GM23248 (cell line): ENCODE results near the gene PIK3CB.

ENCODE experiments used
- EZH2 ChIP-seq: fragments of 200-600 bp; sonication (generic); IDR thresholded peaks from 2 replicates; pipeline ENCODE4 v1.6.1; 2018; ENCODE audit warnings: antibody characterized with exemption, mild to moderate bottlenecking; ENCODE audit not compliant: insufficient read depth, poor library complexity, severe bottlenecking
- EZH2phosphoT487 ChIP-seq: fragments of 200-600 bp; sonication (generic); IDR thresholded peaks from 2 replicates; pipeline ENCODE4 v1.6.1; 2018; ENCODE audit warnings: antibody characterized with exemption, moderate library complexity, mild to moderate bottlenecking, low read depth; ENCODE audit not compliant: insufficient read depth

DNA sequence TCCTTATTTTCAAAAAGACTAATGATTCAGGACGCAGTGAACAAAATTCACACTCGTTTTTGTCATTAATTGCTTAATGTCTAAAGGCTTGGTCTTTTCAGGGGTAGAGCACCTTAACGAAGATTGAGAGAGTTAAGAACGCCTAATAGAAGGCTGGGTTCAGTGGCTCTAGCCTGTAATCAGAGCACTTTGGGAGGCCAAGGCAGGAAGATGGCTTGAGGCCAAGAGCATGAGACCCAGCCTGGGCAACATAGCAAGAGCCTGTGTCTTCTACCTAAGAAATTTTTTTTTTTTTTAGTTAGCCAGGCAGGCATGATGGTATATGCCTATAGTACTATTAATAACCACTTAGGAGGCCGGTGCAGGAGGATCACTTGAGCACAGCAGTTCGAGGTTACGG, 7.5 kb downstream of the PIK3CB start:
- TF ChIP-seq EZH2 (no peak), EZH2phosphoT487 (no peak)
